Measurements from ENCODE around the gene LYRM4. TPM values are rescaled to one million over a fixed set of nuclear protein-coding genes. Genes with fewer than 3 reads are reported as not detected.

Gene LYRM4
- total and polyA plus RNA-seq, 2 experiments from 2014 or later, result 51.0 to 62.0 TPM

- H3K36me3 Mint-ChIP-seq (ENCODE audit: low read depth), result no peaks in the 10 kb centered on the region
- Histone ChIP-seq H3K79me2 (replicated peaks; ENCODE audit: insufficient read depth) (peaks cover 4% of the 10 kb centered on the region; the same call in 1 of the 2 replicates), H3K27ac (ENCODE audit: low read depth) (no peak overlapping the region), H2AFZ (no peak overlapping the region), H3K4me3 (no peak overlapping the region), H3K9me2 (ENCODE audit: insufficient read depth) (no peaks in the 10 kb centered on the region), H3K36me3 (ENCODE audit: insufficient read depth) (no peaks in the 10 kb centered on the region), H3K4me1 (ENCODE audit: insufficient read depth) (no peaks in the 10 kb centered on the region; the same call in 1 of the 2 replicates), H3F3A (replicated peaks; ENCODE audit: low read depth) (no peaks in the 10 kb centered on the region), H3K27me3 (ENCODE audit: insufficient read depth) (no peaks in the 10 kb centered on the region), H3K4me2 (no peak overlapping the region), H4K20me1 (replicated peaks; ENCODE audit: insufficient read depth) (peaks cover 6% of the 10 kb centered on the region; the same call in 1 of the 2 replicates)
- peaks cover 28% of the 10 kb centered on the region for H3K4me1 Mint-ChIP-seq
- no peak overlapping the region for H3K4me3 Mint-ChIP-seq
- no peak overlapping the region for H3K27ac Mint-ChIP-seq
- TF ChIP-seq POLR2AphosphoS5 (IDR thresholded peaks at IDR 0.05; ENCODE audit: low read depth) (no peak), EZH2phosphoT487 (IDR thresholded peaks at IDR 0.05; ENCODE audit: unreplicated experiment) (no peak), EZH2 (IDR thresholded peaks at IDR 0.05; ENCODE audit: low read depth, unreplicated experiment) (no peak), STAT1 (IDR thresholded peaks at IDR 0.05; ENCODE audit: unreplicated experiment) (no peak), JUNB (IDR thresholded peaks at IDR 0.05; ENCODE audit: unreplicated experiment) (no peak), ZNF331 (CRISPR knock-in tag; IDR thresholded peaks at IDR 0.05; ENCODE audit: low read depth) (no peak), CTCF (conservative IDR thresholded peaks at IDR 0.05; ENCODE audit: low read depth in 2 of 2) (no peak), NANOG (IDR thresholded peaks at IDR 0.05; ENCODE audit: borderline replicate concordance) (no peak), REST (IDR thresholded peaks at IDR 0.05; ENCODE audit: unreplicated experiment) (no peak)
- TF ChIP-seq, protein P1, sequence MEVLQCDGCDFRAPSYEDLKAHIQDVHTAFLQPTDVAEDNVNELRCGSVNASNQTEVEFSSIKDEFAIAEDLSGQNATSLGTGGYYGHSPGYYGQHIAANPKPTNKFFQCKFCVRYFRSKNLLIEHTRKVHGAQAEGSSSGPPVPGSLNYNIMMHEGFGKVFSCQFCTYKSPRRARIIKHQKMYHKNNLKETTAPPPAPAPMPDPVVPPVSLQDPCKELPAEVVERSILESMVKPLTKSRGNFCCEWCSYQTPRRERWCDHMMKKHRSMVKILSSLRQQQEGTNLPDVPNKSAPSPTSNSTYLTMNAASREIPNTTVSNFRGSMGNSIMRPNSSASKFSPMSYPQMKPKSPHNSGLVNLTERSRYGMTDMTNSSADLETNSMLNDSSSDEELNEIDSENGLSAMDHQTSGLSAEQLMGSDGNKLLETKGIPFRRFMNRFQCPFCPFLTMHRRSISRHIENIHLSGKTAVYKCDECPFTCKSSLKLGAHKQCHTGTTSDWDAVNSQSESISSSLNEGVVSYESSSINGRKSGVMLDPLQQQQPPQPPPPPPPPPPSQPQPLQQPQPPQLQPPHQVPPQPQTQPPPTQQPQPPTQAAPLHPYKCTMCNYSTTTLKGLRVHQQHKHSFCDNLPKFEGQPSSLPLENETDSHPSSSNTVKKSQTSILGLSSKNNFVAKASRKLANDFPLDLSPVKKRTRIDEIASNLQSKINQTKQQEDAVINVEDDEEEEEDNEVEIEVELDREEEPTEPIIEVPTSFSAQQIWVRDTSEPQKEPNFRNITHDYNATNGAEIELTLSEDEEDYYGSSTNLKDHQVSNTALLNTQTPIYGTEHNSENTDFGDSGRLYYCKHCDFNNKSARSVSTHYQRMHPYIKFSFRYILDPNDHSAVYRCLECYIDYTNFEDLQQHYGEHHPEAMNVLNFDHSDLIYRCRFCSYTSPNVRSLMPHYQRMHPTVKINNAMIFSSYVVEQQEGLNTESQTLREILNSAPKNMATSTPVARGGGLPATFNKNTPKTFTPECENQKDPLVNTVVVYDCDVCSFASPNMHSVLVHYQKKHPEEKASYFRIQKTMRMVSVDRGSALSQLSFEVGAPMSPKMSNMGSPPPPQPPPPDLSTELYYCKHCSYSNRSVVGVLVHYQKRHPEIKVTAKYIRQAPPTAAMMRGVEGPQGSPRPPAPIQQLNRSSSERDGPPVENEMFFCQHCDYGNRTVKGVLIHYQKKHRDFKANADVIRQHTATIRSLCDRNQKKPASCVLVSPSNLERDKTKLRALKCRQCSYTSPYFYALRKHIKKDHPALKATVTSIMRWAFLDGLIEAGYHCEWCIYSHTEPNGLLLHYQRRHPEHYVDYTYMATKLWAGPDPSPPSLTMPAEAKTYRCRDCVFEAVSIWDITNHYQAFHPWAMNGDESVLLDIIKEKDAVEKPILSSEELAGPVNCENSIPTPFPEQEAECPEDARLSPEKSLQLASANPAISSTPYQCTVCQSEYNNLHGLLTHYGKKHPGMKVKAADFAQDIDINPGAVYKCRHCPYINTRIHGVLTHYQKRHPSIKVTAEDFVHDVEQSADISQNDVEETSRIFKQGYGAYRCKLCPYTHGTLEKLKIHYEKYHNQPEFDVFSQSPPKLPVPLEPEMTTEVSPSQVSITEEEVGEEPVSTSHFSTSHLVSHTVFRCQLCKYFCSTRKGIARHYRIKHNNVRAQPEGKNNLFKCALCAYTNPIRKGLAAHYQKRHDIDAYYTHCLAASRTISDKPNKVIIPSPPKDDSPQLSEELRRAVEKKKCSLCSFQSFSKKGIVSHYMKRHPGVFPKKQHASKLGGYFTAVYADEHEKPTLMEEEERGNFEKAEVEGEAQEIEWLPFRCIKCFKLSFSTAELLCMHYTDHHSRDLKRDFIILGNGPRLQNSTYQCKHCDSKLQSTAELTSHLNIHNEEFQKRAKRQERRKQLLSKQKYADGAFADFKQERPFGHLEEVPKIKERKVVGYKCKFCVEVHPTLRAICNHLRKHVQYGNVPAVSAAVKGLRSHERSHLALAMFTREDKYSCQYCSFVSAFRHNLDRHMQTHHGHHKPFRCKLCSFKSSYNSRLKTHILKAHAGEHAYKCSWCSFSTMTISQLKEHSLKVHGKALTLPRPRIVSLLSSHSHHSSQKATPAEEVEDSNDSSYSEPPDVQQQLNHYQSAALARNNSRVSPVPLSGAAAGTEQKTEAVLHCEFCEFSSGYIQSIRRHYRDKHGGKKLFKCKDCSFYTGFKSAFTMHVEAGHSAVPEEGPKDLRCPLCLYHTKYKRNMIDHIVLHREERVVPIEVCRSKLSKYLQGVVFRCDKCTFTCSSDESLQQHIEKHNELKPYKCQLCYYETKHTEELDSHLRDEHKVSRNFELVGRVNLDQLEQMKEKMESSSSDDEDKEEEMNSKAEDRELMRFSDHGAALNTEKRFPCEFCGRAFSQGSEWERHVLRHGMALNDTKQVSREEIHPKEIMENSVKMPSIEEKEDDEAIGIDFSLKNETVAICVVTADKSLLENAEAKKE (CRISPR knock-in tag; IDR thresholded peaks at IDR 0.05), result no peak
- TF ChIP-seq, protein P2, sequence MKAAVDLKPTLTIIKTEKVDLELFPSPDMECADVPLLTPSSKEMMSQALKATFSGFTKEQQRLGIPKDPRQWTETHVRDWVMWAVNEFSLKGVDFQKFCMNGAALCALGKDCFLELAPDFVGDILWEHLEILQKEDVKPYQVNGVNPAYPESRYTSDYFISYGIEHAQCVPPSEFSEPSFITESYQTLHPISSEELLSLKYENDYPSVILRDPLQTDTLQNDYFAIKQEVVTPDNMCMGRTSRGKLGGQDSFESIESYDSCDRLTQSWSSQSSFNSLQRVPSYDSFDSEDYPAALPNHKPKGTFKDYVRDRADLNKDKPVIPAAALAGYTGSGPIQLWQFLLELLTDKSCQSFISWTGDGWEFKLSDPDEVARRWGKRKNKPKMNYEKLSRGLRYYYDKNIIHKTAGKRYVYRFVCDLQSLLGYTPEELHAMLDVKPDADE (IDR thresholded peaks at IDR 0.05), result no peak
- H3K9me3 Mint-ChIP-seq, result no peaks in the 10 kb centered on the region
- no peak for DNase-seq (ENCODE audit: low spot score)
- ATAC-seq, result no peak
- H3K27me3 Mint-ChIP-seq (ENCODE audit: insufficient read depth, low read depth, poor library complexity), result no peaks in the 10 kb centered on the region
Measured at GRCh38 chr6:5202206-5202605, 58.5 kb downstream of the LYRM4 start.
